Measurements from ENCODE around the gene ARHGAP28.

The ARHGAP28 gene

GRCh38 chr18:6941996-6942395 is 212.5 kb downstream of the ARHGAP28 start:
- Histone ChIP-seq H3K36me3 (ENCODE audit: control insufficient read depth, insufficient read depth, low read length) (peaks cover 21% of the 10 kb centered on the region), H3K4me3 (ENCODE audit: extremely low read depth, insufficient read depth, low read length, poor library complexity, severe bottlenecking) (no peak overlapping the region), H3K4me1 (ENCODE audit: control insufficient read depth, insufficient read depth, low read length, poor library complexity, severe bottlenecking) (no peaks in the 10 kb centered on the region), H3K9me3 (ENCODE audit: control insufficient read depth, low read length) (no peaks in the 10 kb centered on the region), H3K27ac (ENCODE audit: low read depth, low read length, severe bottlenecking) (no peak overlapping the region)
- WGBS, 2 experiments (ENCODE audit: insufficient coverage in 2 of 2) = 95 to 98% methylated on average over 9 of the region's 11 CpGs

DNA sequence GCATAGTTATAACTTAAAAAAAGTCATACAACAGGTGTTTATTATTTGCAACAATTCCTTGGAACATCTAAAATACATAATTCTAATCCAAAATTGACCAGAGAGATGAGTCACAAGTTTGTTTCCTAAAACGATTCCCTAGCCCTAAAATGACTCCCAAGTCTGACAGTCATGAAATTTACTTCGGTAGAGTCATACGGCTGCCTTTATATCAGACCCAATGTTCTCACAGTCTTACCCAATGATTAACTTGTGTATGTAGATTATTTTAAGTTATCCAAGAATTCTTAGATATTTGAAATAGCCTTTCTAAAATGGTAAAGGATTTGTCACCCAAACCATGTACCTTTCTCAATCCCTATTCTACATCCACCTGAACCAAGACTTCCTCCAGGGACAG is 213.2 kb downstream of the ARHGAP28 start:
- Histone ChIP-seq H3K4me3 (ENCODE audit: extremely low read depth, insufficient read depth, low read length, poor library complexity, severe bottlenecking) (no peak overlapping the region), H3K36me3 (ENCODE audit: control insufficient read depth, insufficient read depth, low read length) (peaks cover 28% of the 10 kb centered on the region), H3K9me3 (ENCODE audit: control insufficient read depth, low read length) (no peaks in the 10 kb centered on the region), H3K27ac (ENCODE audit: low read depth, low read length, severe bottlenecking) (no peak overlapping the region), H3K4me1 (ENCODE audit: control insufficient read depth, insufficient read depth, low read length, poor library complexity, severe bottlenecking) (no peaks in the 10 kb centered on the region)
- 100% methylated on average over 1 of the region's 3 CpGs; no CpG with 5 or more reads in 1 of the 2 experiments for WGBS, 2 experiments (ENCODE audit: insufficient coverage in 2 of 2)

- H3K9me3 ChIP-seq (ENCODE audit: control insufficient read depth, low read length) = no peaks in the 10 kb centered on the region
- peaks cover 31% of the 10 kb centered on the region for H3K36me3 ChIP-seq (ENCODE audit: control insufficient read depth, insufficient read depth, low read length)
- H3K27ac ChIP-seq (ENCODE audit: low read depth, low read length, severe bottlenecking) = no peak overlapping the region
- WGBS, 2 experiments (ENCODE audit: insufficient coverage in 2 of 2) = 94 to 100% methylated on average over 4 to 6 of the region's 6 CpGs
- no peaks in the 10 kb centered on the region for H3K4me1 ChIP-seq (ENCODE audit: control insufficient read depth, insufficient read depth, low read length, poor library complexity, severe bottlenecking)
- no peak overlapping the region for H3K4me3 ChIP-seq (ENCODE audit: extremely low read depth, insufficient read depth, low read length, poor library complexity, severe bottlenecking)
Measured at GRCh38 chr18:6943143-6943542, 213.6 kb downstream of the ARHGAP28 start.

GRCh38 chr18:6947338-6948030 is 218.0 kb downstream of the ARHGAP28 start:
- 92 to 98% methylated on average over 7 to 9 of the region's 10 CpGs for WGBS, 2 experiments (ENCODE audit: insufficient coverage in 2 of 2)
- no peaks in the 10 kb centered on the region for H3K9me3 ChIP-seq (ENCODE audit: control insufficient read depth, low read length)
- no peak overlapping the region for H3K4me3 ChIP-seq (ENCODE audit: extremely low read depth, insufficient read depth, low read length, poor library complexity, severe bottlenecking)
- H3K27ac ChIP-seq (ENCODE audit: low read depth, low read length, severe bottlenecking) = no peak overlapping the region
- peaks cover 30% of the 10 kb centered on the region for H3K36me3 ChIP-seq (ENCODE audit: control insufficient read depth, insufficient read depth, low read length)
- no peaks in the 10 kb centered on the region for H3K4me1 ChIP-seq (ENCODE audit: control insufficient read depth, insufficient read depth, low read length, poor library complexity, severe bottlenecking)

GRCh38 chr18:6948281-6949055 is 219.0 kb downstream of the ARHGAP28 start:
- Histone ChIP-seq H3K4me1 (ENCODE audit: control insufficient read depth, insufficient read depth, low read length, poor library complexity, severe bottlenecking) (no peaks in the 10 kb centered on the region), H3K36me3 (ENCODE audit: control insufficient read depth, insufficient read depth, low read length) (peaks cover 28% of the 10 kb centered on the region), H3K4me3 (ENCODE audit: extremely low read depth, insufficient read depth, low read length, poor library complexity, severe bottlenecking) (no peak overlapping the region), H3K27ac (ENCODE audit: low read depth, low read length, severe bottlenecking) (no peak overlapping the region), H3K9me3 (ENCODE audit: control insufficient read depth, low read length) (no peaks in the 10 kb centered on the region)
- 98 to 99% methylated on average over 14 to 15 of the region's 16 CpGs for WGBS, 2 experiments (ENCODE audit: insufficient coverage in 2 of 2)

DNA sequence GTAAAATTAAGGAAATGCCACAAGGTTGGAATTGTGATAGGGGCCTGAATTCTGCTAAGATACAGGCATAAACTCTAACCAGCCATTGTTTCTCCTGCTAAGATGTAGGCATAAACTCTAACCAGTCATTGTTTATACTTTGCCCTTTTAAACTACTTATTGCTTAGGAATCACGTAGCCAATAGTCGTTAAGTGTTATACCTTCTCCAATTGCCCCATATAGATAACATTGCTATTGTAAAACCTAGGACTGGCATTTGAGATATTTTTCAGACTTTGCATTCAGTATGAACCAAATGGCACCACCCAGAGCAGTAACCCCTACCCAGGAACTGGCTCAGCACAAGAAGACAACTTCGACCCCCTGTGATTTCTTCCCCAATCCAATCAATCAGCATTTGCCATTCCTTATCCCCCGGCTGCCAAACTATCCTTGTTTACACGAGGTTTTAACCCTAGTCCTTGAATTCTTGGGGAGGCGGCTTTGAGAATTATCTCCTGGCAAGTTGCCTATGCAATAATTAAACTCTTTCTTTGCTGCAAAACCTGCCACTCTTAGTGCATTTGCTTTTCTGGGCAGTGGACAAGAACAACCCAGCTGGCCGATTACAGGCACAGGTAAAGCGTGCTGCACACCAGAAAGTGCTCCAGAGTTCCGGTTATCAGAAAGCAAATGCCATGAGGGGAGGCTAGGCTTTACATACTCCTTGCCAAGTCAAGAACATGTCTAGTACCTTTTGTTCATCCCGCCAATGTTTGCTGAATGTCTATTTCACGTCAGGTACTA is 220.5 kb downstream of the ARHGAP28 start:
- WGBS, 2 experiments (ENCODE audit: insufficient coverage in 2 of 2) = 85% methylated on average over 10 to 11 of the region's 11 CpGs
- Histone ChIP-seq H3K27ac (ENCODE audit: low read depth, low read length, severe bottlenecking) (no peak overlapping the region), H3K9me3 (ENCODE audit: control insufficient read depth, low read length) (no peaks in the 10 kb centered on the region), H3K4me1 (ENCODE audit: control insufficient read depth, insufficient read depth, low read length, poor library complexity, severe bottlenecking) (no peaks in the 10 kb centered on the region), H3K4me3 (ENCODE audit: extremely low read depth, insufficient read depth, low read length, poor library complexity, severe bottlenecking) (no peak overlapping the region), H3K36me3 (ENCODE audit: control insufficient read depth, insufficient read depth, low read length) (peaks cover 43% of the 10 kb centered on the region)

- 94 to 97% methylated on average over 14 of the region's 14 CpGs for WGBS, 2 experiments (ENCODE audit: insufficient coverage in 2 of 2)
- Histone ChIP-seq H3K27ac (ENCODE audit: low read depth, low read length, severe bottlenecking) (no peak overlapping the region), H3K4me1 (ENCODE audit: control insufficient read depth, insufficient read depth, low read length, poor library complexity, severe bottlenecking) (no peaks in the 10 kb centered on the region), H3K9me3 (ENCODE audit: control insufficient read depth, low read length) (no peaks in the 10 kb centered on the region), H3K36me3 (ENCODE audit: control insufficient read depth, insufficient read depth, low read length) (peaks cover 43% of the 10 kb centered on the region), H3K4me3 (ENCODE audit: extremely low read depth, insufficient read depth, low read length, poor library complexity, severe bottlenecking) (no peak overlapping the region)
Measured at GRCh38 chr18:6950641-6951040, 221.1 kb downstream of the ARHGAP28 start.

DNA sequence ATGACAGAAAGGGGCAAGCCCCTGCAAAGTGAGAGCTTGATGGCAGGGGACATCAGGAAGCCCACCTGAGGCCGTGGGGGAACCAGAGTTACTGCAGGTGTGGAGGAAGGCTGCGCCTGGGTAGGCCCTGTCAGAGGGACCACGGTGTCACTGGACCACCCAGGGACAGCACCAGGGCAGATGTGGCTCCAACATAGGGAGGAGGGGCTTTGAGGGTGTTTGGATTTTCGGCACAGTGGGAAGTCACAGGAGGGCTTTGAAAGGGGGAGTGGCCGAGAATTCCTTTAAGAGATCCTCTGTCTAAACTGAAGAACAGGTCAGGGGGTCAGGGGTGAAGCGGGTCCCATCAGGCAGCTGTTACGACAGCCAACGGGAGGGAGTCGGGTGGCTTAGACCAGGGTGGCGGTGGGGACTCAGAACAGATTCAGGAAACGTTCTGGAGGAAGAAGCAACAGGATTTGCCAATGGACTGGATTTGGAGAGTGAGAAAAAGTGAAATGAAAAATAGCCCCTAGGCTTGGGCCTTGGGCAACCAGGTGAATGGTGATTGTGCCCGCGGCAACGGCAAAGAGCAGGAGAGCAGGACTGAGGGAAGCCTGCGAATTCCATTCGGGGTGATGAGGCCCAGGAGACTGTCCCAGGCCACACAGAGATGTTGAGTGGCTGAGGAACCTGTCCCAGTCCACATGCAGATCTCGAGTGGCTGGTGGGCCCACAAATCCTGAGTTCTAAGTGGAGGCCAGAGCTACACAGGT is 222.0 kb downstream of the ARHGAP28 start:
- WGBS, 2 experiments (ENCODE audit: insufficient coverage in 2 of 2) = 73 to 78% methylated on average over 15 to 17 of the region's 17 CpGs
- Histone ChIP-seq H3K36me3 (ENCODE audit: control insufficient read depth, insufficient read depth, low read length) (peaks cover 39% of the 10 kb centered on the region), H3K27ac (ENCODE audit: low read depth, low read length, severe bottlenecking) (no peak overlapping the region), H3K9me3 (ENCODE audit: control insufficient read depth, low read length) (no peaks in the 10 kb centered on the region), H3K4me3 (ENCODE audit: extremely low read depth, insufficient read depth, low read length, poor library complexity, severe bottlenecking) (no peak overlapping the region), H3K4me1 (ENCODE audit: control insufficient read depth, insufficient read depth, low read length, poor library complexity, severe bottlenecking) (no peaks in the 10 kb centered on the region)

DNA sequence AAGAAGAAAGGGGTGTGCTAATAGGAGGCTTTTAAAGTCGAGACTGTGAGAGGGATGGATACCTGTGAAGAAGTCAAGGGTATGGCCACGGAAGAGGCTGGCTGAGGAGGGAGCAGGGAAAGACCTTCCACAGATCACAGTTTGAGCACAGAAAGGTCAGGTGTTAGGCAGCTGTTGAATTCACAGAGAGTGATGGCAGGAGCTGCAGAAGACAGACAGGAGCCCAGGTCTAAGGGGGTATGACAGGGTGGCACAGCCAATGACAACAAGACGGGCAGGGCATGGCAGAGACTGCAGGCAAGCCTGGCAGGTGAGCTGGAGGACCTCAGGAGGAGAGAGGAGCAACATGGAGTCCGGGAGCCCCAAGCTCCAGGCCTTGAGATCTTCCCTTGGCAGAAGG is 225.0 kb downstream of the ARHGAP28 start:
- H3K27ac ChIP-seq (ENCODE audit: low read depth, low read length, severe bottlenecking) = no peak overlapping the region
- no peak overlapping the region for H3K4me3 ChIP-seq (ENCODE audit: extremely low read depth, insufficient read depth, low read length, poor library complexity, severe bottlenecking)
- no peaks in the 10 kb centered on the region for H3K9me3 ChIP-seq (ENCODE audit: control insufficient read depth, low read length)
- H3K36me3 ChIP-seq (ENCODE audit: control insufficient read depth, insufficient read depth, low read length) = peaks cover 31% of the 10 kb centered on the region
- no peaks in the 10 kb centered on the region for H3K4me1 ChIP-seq (ENCODE audit: control insufficient read depth, insufficient read depth, low read length, poor library complexity, severe bottlenecking)
- WGBS, 2 experiments (ENCODE audit: insufficient coverage in 2 of 2) = 92 to 100% methylated on average over 4 of the region's 4 CpGs

- Histone ChIP-seq H3K4me3 (ENCODE audit: extremely low read depth, insufficient read depth, low read length, poor library complexity, severe bottlenecking) (no peak overlapping the region), H3K36me3 (ENCODE audit: control insufficient read depth, insufficient read depth, low read length) (peaks cover 31% of the 10 kb centered on the region), H3K9me3 (ENCODE audit: control insufficient read depth, low read length) (no peaks in the 10 kb centered on the region), H3K4me1 (ENCODE audit: control insufficient read depth, insufficient read depth, low read length, poor library complexity, severe bottlenecking) (no peaks in the 10 kb centered on the region), H3K27ac (ENCODE audit: low read depth, low read length, severe bottlenecking) (no peak overlapping the region)
- 95 to 97% methylated on average over 18 of the region's 18 CpGs for WGBS, 2 experiments (ENCODE audit: insufficient coverage in 2 of 2)
Measured at GRCh38 chr18:6955304-6955703, 225.8 kb downstream of the ARHGAP28 start.

All from mesodermal cell (in vitro differentiated cells).